Measurements from ENCODE around the gene PCSK5.

The PCSK5 gene

GRCh38 chr9:75993434-75993833 is 103.0 kb downstream of the PCSK5 start:
- Histone ChIP-seq H3K4me3 (ENCODE audit: low read depth, low read length) (no peak overlapping the region), H3K36me3 (replicated peaks) (no peaks in the 10 kb centered on the region), H3K27ac (peak overlapping the region; percentile 61), H3K27me3 (replicated peaks) (no peaks in the 10 kb centered on the region)
- DNase-seq = peak; percentile 40
- in situ Hi-C loops (cut with HindIII; ENCODE audit: low pct_ligation_motif_present, low sequenced_read_pairs) = no loop called here
- no peak for TF ChIP-seq CTCF (IDR thresholded peaks at IDR 0.05; ENCODE audit: low read depth, low read length, missing control alignments)

- in situ Hi-C loops (cut with HindIII; ENCODE audit: low pct_ligation_motif_present, low sequenced_read_pairs) = no loop called here
- no peak for TF ChIP-seq CTCF (IDR thresholded peaks at IDR 0.05; ENCODE audit: low read depth, low read length, missing control alignments)
- no peak for DNase-seq
These were observed 104.6 kb downstream of the PCSK5 start for GRCh38 chr9:75995066-75995465.

GRCh38 chr9:75996726-75997125 is 106.3 kb downstream of the PCSK5 start:
- Histone ChIP-seq H3K27me3 (replicated peaks) (no peaks in the 10 kb centered on the region), H3K36me3 (replicated peaks) (no peaks in the 10 kb centered on the region), H3K4me3 (ENCODE audit: low read depth, low read length) (no peak overlapping the region), H3K27ac (no peak overlapping the region)
- in situ Hi-C loops (cut with HindIII; ENCODE audit: low pct_ligation_motif_present, low sequenced_read_pairs) = no loop called here
- no peak for DNase-seq
- no peak for TF ChIP-seq CTCF (IDR thresholded peaks at IDR 0.05; ENCODE audit: low read depth, low read length, missing control alignments)

More at GRCh38 chr9:75995066-75995465, 104.6 kb downstream of the PCSK5 start:
- Histone ChIP-seq H3K4me3 (ENCODE audit: low read depth, low read length) (no peak overlapping the region), H3K27ac (no peak overlapping the region), H3K36me3 (replicated peaks) (no peaks in the 10 kb centered on the region), H3K27me3 (replicated peaks) (no peaks in the 10 kb centered on the region)

- in situ Hi-C loops (cut with HindIII; ENCODE audit: low pct_ligation_motif_present, low sequenced_read_pairs) = no loop called here
- no peak overlapping the region for H3K27ac ChIP-seq
- no peak for TF ChIP-seq CTCF (IDR thresholded peaks at IDR 0.05; ENCODE audit: low read depth, low read length, missing control alignments)
- no peaks in the 10 kb centered on the region for H3K27me3 ChIP-seq (replicated peaks)
- no peaks in the 10 kb centered on the region for H3K36me3 ChIP-seq (replicated peaks)
- H3K4me3 ChIP-seq (ENCODE audit: low read depth, low read length) = no peak overlapping the region
- no peak for DNase-seq
These were observed 106.7 kb downstream of the PCSK5 start for GRCh38 chr9:75997206-75997605.

- in situ Hi-C loops (cut with HindIII; ENCODE audit: low pct_ligation_motif_present, low sequenced_read_pairs) = no loop called here
- no peak overlapping the region for H3K4me3 ChIP-seq (ENCODE audit: low read depth, low read length)
- DNase-seq = no peak
- no peaks in the 10 kb centered on the region for H3K27me3 ChIP-seq (replicated peaks)
- no peaks in the 10 kb centered on the region for H3K36me3 ChIP-seq (replicated peaks)
- H3K27ac ChIP-seq = no peak overlapping the region
- TF ChIP-seq CTCF (IDR thresholded peaks at IDR 0.05; ENCODE audit: low read depth, low read length, missing control alignments) = no peak
These were observed 107.8 kb downstream of the PCSK5 start for GRCh38 chr9:75998096-75998780.

GRCh38 chr9:76001459-76001858 is 111.0 kb downstream of the PCSK5 start:
- no peak for TF ChIP-seq CTCF (IDR thresholded peaks at IDR 0.05; ENCODE audit: low read depth, low read length, missing control alignments)
- in situ Hi-C loops (cut with HindIII; ENCODE audit: low pct_ligation_motif_present, low sequenced_read_pairs) = no loop called here
- Histone ChIP-seq H3K27ac (no peak overlapping the region), H3K27me3 (replicated peaks) (no peaks in the 10 kb centered on the region), H3K36me3 (replicated peaks) (no peaks in the 10 kb centered on the region), H3K4me3 (ENCODE audit: low read depth, low read length) (no peak overlapping the region)
- DNase-seq = no peak
